T-cell (primary cell): ENCODE results near the gene SOBP. TPM values are rescaled to one million over a fixed set of nuclear protein-coding genes. Genes with fewer than 3 reads are reported as not detected.
"Not testable (repeated sequence)": the region's sequence is repeated elsewhere in the genome, so short reads cannot be mapped to it uniquely, and the experiment has no call there.

ENCODE experiments used
- ATAC-seq, 4 experiments: fragments of 200-7000 bp in 3 of 4; fragments of 150-1000 bp in 1 of 4; cut with Tn5 transposase; replicated peaks in 1 of 4; 1 replicate in 3 of 4; 2 replicates in 1 of 4; pipeline ENCODE4 v1.10.0; 2021; ENCODE audit warnings: moderate library complexity in 3 of 4, mild to moderate bottlenecking in 2 of 4, moderate number of reproducible peaks in 1 of 4
- CTCF ChIA-PET, 2 donors: fragments of 300-600 bp; sonication (Branson Sonifier 250); formaldehyde crosslinking; loops; one replicate each; lab custom pipeline; 2022; ENCODE audit warnings: antibody characterized with exemption in 2 of 2; lab: Charles Lee
- POLR2A ChIA-PET, 2 donors: fragments of 300-600 bp; sonication (Branson Sonifier 250); formaldehyde crosslinking; loops; one replicate each; lab custom pipeline; 2022; ENCODE audit warnings: antibody characterized with exemption in 2 of 2; lab: Charles Lee
- DNase-seq, 35 experiments: peaks; one replicate each; pipeline versions ENCODE4 v3.0.0 to v3.0.0-alpha.2; 2013 to 2023
- H3K27ac ChIP-seq: one replicate; pipeline ENCODE4 v1.5.1; 2013; ENCODE audit warnings: low read length
- H3K27me3 ChIP-seq, 2 experiments: replicated peaks in 1 of 2; 1 replicate in 1 of 2; 2 replicates in 1 of 2; pipeline versions ENCODE4 v1.6.1 to v1.7.0; 2013; ENCODE audit warnings: low read length in 1 of 2, mixed read lengths in 1 of 2; ENCODE audit not compliant: control insufficient read depth in 2 of 2, insufficient read depth in 2 of 2; ENCODE audit errors: extremely low read depth in 1 of 2
- H3K36me3 ChIP-seq, 2 donors: 1 replicate in 1 of 2; 2 replicates in 1 of 2; pipeline versions ENCODE4 v1.6.1 to v1.7.0; 2013; ENCODE audit warnings: low read length in 1 of 2; ENCODE audit not compliant: control insufficient read depth in 2 of 2, insufficient read depth in 1 of 2; ENCODE audit errors: extremely low read depth in 1 of 2
- H3K4me1 ChIP-seq, 2 experiments: 1 replicate in 1 of 2; 2 replicates in 1 of 2; pipeline versions ENCODE4 v1.6.1 to v1.7.0; 2013; ENCODE audit warnings: low read length in 2 of 2, mixed read lengths in 1 of 2; ENCODE audit not compliant: insufficient read depth in 2 of 2, control insufficient read depth in 1 of 2; ENCODE audit errors: extremely low read depth in 1 of 2
- H3K4me3 ChIP-seq, 2 donors: 1 replicate in 1 of 2; 2 replicates in 1 of 2; pipeline versions ENCODE4 v1.5.1 to v1.7.0; 2013; ENCODE audit warnings: mild to moderate bottlenecking in 2 of 2, low read length in 1 of 2, moderate library complexity in 1 of 2; ENCODE audit not compliant: control insufficient read depth in 1 of 2; ENCODE audit errors: extremely low read depth in 1 of 2
- H3K9me3 ChIP-seq: 2 replicates; pipeline ENCODE4 v1.7.0; 2013
- H3K27ac Mint-ChIP-seq, 2 donors: one replicate each; pipeline ENCODE4 v1.8.0; 2020 to 2021; ENCODE audit warnings: mild to moderate bottlenecking in 2 of 2, mixed read lengths in 2 of 2
- H3K27me3 Mint-ChIP-seq, 2 donors: one replicate each; pipeline ENCODE4 v1.8.0; 2021 to 2022; ENCODE audit warnings: mixed read lengths in 2 of 2
- H3K36me3 Mint-ChIP-seq: one replicate; pipeline ENCODE4 v1.8.0; 2021; ENCODE audit warnings: mixed read lengths
- H3K4me1 Mint-ChIP-seq, 3 donors: one replicate each; pipeline ENCODE4 v1.8.0; 2020 to 2022; ENCODE audit warnings: mixed read lengths in 3 of 3, mild to moderate bottlenecking in 1 of 3
- H3K4me3 Mint-ChIP-seq, 3 donors: one replicate each; pipeline ENCODE4 v1.8.0; 2020 to 2022; ENCODE audit warnings: mild to moderate bottlenecking in 3 of 3, mixed read lengths in 3 of 3, moderate library complexity in 3 of 3
- H3K9me3 Mint-ChIP-seq, 3 donors: one replicate each; pipeline ENCODE4 v1.8.0; 2020 to 2022; ENCODE audit warnings: mixed read lengths in 3 of 3
- WGBS: methylation state at CpG from one replicate; pipeline ENCODE4 v1.1.5; 2013; ENCODE audit warnings: missing lambda C conversion rate; ENCODE audit not compliant: insufficient coverage; 5-methylcytosine and 5-hydroxymethylcytosine counted together
- total RNA-seq, 35 experiments: library from RNA in 6 of 35; stranded (reverse) in 6 of 35; fragments of 120-200 nt in 1 of 35; gene quantifications; one replicate each; pipeline versions ENCODE4 v1.2.1 to v1.2.4 and lab custom pipeline; 2013 to 2026

The SOBP gene
- total RNA-seq, 5 donors from 2014 or later (not counting 1 experiment from before 2014, with no cell fraction given): 0.30 to 0.95 (median 0.46) TPM

GRCh38 chr6:107547451-107547840 is 57.5 kb downstream of the SOBP start:
- Histone ChIP-seq H3K27me3 (peaks cover 2% of the 10 kb centered on the region in 2 experiments), H3K4me1 (no peaks in the 10 kb centered on the region), H3K9me3 (no peaks in the 10 kb centered on the region), H3K36me3 (no peaks in the 10 kb centered on the region), H3K4me3 (no peak overlapping the region), H3K27ac (no peak overlapping the region)
- no peaks in the 10 kb centered on the region for H3K9me3 Mint-ChIP-seq
- H3K27me3 Mint-ChIP-seq: peaks cover 8 to 26% of the 10 kb centered on the region in 2 donors
- no peak for ATAC-seq
- H3K36me3 Mint-ChIP-seq: no peaks in the 10 kb centered on the region
- ChIA-PET CTCF (no interaction called here), POLR2A (no interaction called here)
- no peak for DNase-seq
- H3K4me1 Mint-ChIP-seq: no peaks in the 10 kb centered on the region
- WGBS: no CpG with 5 or more reads among the region's 2 CpGs
- H3K27ac Mint-ChIP-seq: no peak overlapping the region
- no peak overlapping the region for H3K4me3 Mint-ChIP-seq

- 87% methylated on average over 3 of the region's 10 CpGs for WGBS
- ATAC-seq: no peak
- Mint-ChIP-seq H3K9me3 (no peaks in the 10 kb centered on the region), H3K27ac (no peak overlapping the region), H3K4me1 (no peaks in the 10 kb centered on the region), H3K27me3 (peaks cover 0 to 10% of the 10 kb centered on the region in 2 donors), H3K4me3 (no peak overlapping the region), H3K36me3 (no peaks in the 10 kb centered on the region)
- DNase-seq: no peak
- no peaks in the 10 kb centered on the region for H3K9me3 ChIP-seq
- CTCF ChIA-PET: interaction anchor here in 1 of 2 donors (0.5 kb wide), 1 partner anchor 64 kb away, joined by 3 read pairs; no protein-coding TSS in a partner anchor
- H3K36me3 ChIP-seq: no peaks in the 10 kb centered on the region
- no peak overlapping the region for H3K4me3 ChIP-seq
- H3K27me3 ChIP-seq: peaks cover 2% of the 10 kb centered on the region in 2 experiments
- POLR2A ChIA-PET: no interaction called here
- H3K27ac ChIP-seq: no peak overlapping the region
- H3K4me1 ChIP-seq: no peaks in the 10 kb centered on the region
These were observed 60.4 kb downstream of the SOBP start for GRCh38 chr6:107550241-107550840.

- no peak overlapping the region for H3K27ac ChIP-seq
- H3K4me1 ChIP-seq: no peaks in the 10 kb centered on the region
- WGBS: no CpG with 5 or more reads among the region's 4 CpGs
- Mint-ChIP-seq H3K4me1 (no peaks in the 10 kb centered on the region), H3K27me3 (peaks cover 0 to 7% of the 10 kb centered on the region in 2 donors), H3K36me3 (no peaks in the 10 kb centered on the region), H3K4me3 (no peak overlapping the region), H3K9me3 (no peaks in the 10 kb centered on the region), H3K27ac (no peak overlapping the region)
- no peaks in the 10 kb centered on the region for H3K9me3 ChIP-seq
- no peak for DNase-seq
- no peaks in the 10 kb centered on the region for H3K36me3 ChIP-seq
- POLR2A ChIA-PET: no interaction called here
- ATAC-seq: no peak
- H3K27me3 ChIP-seq: peaks cover 0 to 2% of the 10 kb centered on the region in 2 experiments
- no peak overlapping the region for H3K4me3 ChIP-seq
- CTCF ChIA-PET: no interaction called here
These were observed 61.0 kb downstream of the SOBP start for GRCh38 chr6:107550906-107551305.

GRCh38 chr6:107553121-107553520 is 63.2 kb downstream of the SOBP start:
- H3K4me1 ChIP-seq, DNase-seq, H3K27ac Mint-ChIP-seq, H3K4me3 Mint-ChIP-seq, H3K27ac ChIP-seq, CTCF ChIA-PET, H3K4me3 ChIP-seq, H3K9me3 Mint-ChIP-seq, ATAC-seq, H3K27me3 Mint-ChIP-seq, H3K4me1 Mint-ChIP-seq, H3K36me3 Mint-ChIP-seq, H3K9me3 ChIP-seq, H3K36me3 ChIP-seq, H3K27me3 ChIP-seq, POLR2A ChIA-PET: not testable (repeated sequence)
- WGBS: 89% methylated on average over 4 of the region's 6 CpGs

- Mint-ChIP-seq H3K9me3 (no peaks in the 10 kb centered on the region), H3K27ac (no peak overlapping the region), H3K4me3 (no peak overlapping the region), H3K27me3 (peaks cover 0 to 2% of the 10 kb centered on the region in 2 donors), H3K4me1 (no peaks in the 10 kb centered on the region), H3K36me3 (no peaks in the 10 kb centered on the region)
- ChIA-PET CTCF (interaction anchor here in 1 of 2 donors (0.6 kb wide), 1 partner anchor 1000 kb away, joined by 3 read pairs; no protein-coding TSS in a partner anchor), POLR2A (interaction anchor here in 1 of 2 donors (0.7 kb wide), 1 partner anchor 495 kb away, joined by 3 read pairs; no protein-coding TSS in a partner anchor)
- DNase-seq (no peak), ATAC-seq (no peak)
- Histone ChIP-seq H3K27me3 (peaks cover 0 to 2% of the 10 kb centered on the region in 2 experiments), H3K36me3 (no peaks in the 10 kb centered on the region), H3K4me3 (no peak overlapping the region), H3K9me3 (no peaks in the 10 kb centered on the region), H3K27ac (no peak overlapping the region), H3K4me1 (no peaks in the 10 kb centered on the region)
- no CpG with 5 or more reads among the region's 2 CpGs for WGBS
These were observed 64.4 kb downstream of the SOBP start for GRCh38 chr6:107554326-107554725.

GRCh38 chr6:107554918-107555317 is 65.0 kb downstream of the SOBP start:
- Histone ChIP-seq H3K27me3 (peaks cover 0 to under 1% of the 10 kb centered on the region in 2 experiments), H3K4me1 (no peaks in the 10 kb centered on the region), H3K4me3 (no peak overlapping the region), H3K36me3 (no peaks in the 10 kb centered on the region), H3K27ac (no peak overlapping the region), H3K9me3 (no peaks in the 10 kb centered on the region)
- POLR2A ChIA-PET: no interaction called here
- Mint-ChIP-seq H3K4me3 (no peak overlapping the region), H3K9me3 (no peaks in the 10 kb centered on the region), H3K27ac (no peak overlapping the region), H3K36me3 (no peaks in the 10 kb centered on the region), H3K27me3 (peaks cover 3 to 7% of the 10 kb centered on the region in 2 donors), H3K4me1 (no peaks in the 10 kb centered on the region)
- no CpG with 5 or more reads among the region's 3 CpGs for WGBS
- no peak for DNase-seq
- CTCF ChIA-PET: no interaction called here
- ATAC-seq: no peak
